GM21717 (cell line): ENCODE results near the gene KRTAP12-1.

Experiments used
- ATAC-seq: cut with Tn5 transposase; IDR thresholded peaks from one replicate; pipeline ENCODE4 v1.9.1; 2021; ENCODE audit warnings: mild to moderate bottlenecking, moderate library complexity; ENCODE audit not compliant: unreplicated experiment

Gene KRTAP12-1

GRCh38 chr21:44681861-44682579 is at the start of gene KRTAP12-1:
KRTAP12-1 (minus strand) TSS chr21:44682163; CDS start chr21:44682123, 40 bp downstream.
- ATAC-seq: no peak

GRCh38 chr21:44730951-44731579 is 49.1 kb upstream of the KRTAP12-1 start:
- ATAC-seq: no peak

DNA sequence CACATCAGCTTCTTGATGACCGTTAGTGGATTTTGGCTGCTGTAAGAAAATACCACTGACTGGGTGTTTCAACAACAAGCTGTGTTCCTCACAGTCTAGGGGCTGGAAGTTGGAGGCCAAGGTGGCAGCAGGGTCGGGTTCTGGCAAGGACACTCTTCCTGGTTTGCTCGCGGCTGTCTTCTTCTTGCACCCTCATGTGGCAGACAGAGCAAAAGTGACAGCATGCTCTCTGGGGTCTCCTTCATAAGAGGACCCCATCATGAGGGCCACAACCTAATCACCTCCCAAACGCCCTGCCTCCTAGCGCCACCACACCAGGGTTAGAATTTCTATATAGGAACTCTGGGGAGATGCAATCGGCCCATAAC is 48.0 kb upstream of the KRTAP12-1 start:
- ATAC-seq: no peak

GRCh38 chr21:44729336-44730027 is 47.5 kb upstream of the KRTAP12-1 start:
- no peak for ATAC-seq

DNA sequence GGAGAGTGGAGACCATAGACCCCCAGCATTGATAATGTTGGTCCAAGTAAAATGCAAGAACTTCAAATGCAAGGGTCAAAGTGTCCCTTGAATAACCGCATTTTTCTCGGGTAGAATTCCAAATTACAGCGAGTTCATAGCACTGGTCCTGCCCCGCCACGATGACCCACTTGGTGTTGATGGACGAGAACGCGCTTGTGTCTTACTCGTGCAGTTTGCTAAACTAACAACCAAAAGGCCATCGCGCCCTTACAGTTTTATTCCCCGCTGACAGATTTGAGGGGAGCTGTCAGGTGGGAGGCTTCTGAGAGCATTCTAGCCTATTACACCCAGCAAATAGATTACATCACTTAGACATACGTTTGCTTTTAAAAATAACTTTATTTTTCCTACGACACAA is 46.8 kb upstream of the KRTAP12-1 start:
- ATAC-seq: no peak

DNA sequence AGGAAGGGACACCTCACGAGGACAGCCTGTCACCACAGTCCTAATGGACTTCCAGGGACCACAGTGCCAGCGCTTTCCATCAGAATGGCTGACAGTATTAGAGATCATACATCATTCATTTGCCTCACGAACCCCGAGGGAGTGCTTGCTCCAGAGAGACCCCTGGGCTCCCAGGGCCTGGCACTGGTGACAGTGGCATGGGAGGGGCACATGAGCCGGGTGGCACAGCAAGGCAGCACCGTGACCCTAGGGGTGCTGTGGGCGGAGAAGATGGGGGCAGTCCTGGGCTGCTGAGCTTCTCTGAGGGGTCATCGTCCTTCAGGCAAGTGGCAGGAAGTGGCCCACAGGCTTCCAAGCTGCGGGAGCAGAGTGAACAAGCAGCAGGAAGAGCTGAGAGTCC is 45.8 kb upstream of the KRTAP12-1 start:
- ATAC-seq: no peak

DNA sequence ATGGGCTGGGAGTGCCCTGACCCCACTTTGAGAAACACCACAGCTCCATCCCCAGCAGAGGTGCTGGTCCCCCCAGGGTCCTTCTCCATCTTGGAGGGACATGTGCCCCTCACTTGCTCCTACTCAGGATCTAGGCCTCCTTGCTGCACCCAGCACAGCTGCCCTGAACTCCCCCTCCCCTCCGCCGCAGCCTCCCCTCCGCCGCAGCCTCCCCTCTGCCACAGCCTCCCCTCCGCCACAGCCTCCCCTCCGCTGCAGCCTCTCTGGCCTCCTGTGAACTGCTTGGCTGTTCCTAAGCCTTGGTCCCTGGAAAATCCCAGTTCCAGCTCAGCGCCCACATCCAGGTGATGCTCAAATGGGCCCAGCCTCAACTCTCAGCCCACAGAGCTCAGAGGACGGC is 45.4 kb upstream of the KRTAP12-1 start:
- no peak for ATAC-seq

GRCh38 chr21:44726826-44727225 is 44.9 kb upstream of the KRTAP12-1 start:
- ATAC-seq: no peak

DNA sequence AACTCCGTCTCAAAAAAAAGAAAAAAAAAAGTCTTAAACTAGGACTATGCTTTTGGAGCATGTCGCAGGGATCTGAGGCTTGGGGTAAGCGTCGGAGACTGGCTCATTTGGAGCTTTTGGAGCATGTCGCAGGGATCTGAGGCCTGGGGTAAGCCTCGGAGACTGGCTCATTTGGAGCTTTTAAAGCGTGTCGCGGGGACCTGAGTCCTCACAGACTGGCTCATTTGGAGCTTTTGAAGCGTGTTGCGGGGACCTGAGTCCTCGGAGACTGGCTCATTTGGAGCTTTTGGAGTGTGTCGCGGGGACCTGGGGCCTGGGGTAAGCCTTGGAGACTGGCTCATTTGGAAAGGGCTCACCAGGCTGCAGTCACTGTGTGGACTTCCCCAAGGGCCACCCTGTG is 43.0 kb upstream of the KRTAP12-1 start:
- no peak for ATAC-seq

DNA sequence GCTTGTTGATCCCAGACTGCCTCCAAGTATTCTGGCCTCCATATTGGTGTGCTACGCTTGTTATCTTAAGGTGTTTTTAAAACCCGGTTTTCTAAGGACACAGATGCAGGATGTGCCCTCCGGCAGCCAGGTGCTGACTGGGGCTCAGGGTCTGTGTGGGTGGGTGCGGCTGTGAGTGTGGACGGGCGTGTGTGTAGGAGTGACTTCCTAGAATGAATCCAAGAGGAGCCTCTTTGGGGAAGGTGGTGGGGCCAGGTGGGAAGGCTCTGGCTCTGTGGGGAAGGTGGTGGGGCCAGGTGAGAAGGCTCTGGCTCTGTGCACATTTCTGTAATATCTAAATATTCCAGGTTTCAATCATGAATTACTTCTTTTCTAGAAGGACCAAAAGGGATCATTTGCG is 42.2 kb upstream of the KRTAP12-1 start:
- no peak for ATAC-seq

- ATAC-seq: no peak
Observed at GRCh38 chr21:44723177-44724131, 41.5 kb upstream of the KRTAP12-1 start.

- ATAC-seq: no peak
Observed at GRCh38 chr21:44722731-44723130, 40.8 kb upstream of the KRTAP12-1 start.

GRCh38 chr21:44720170-44720569 is 38.2 kb upstream of the KRTAP12-1 start:
- ATAC-seq: no peak

DNA sequence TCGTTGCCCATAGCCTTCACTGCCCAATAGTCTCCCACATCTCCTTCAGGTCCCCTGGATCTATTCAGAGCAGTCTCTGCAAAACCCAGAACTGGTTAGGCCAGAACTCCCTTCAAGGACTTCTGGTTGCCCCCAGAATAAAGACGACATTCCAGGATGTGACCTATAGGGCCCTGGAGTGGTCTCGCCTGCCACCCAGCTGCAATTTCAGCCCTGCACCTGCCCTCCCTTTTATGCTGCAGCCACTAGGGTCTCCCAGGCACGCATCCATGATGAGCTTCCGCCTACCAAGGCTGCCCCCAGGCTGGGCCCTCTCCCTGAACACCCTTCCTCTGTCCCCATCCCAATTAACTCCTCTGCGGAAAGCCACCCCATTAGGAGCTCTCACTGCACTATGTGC is 36.6 kb upstream of the KRTAP12-1 start:
- no peak for ATAC-seq

DNA sequence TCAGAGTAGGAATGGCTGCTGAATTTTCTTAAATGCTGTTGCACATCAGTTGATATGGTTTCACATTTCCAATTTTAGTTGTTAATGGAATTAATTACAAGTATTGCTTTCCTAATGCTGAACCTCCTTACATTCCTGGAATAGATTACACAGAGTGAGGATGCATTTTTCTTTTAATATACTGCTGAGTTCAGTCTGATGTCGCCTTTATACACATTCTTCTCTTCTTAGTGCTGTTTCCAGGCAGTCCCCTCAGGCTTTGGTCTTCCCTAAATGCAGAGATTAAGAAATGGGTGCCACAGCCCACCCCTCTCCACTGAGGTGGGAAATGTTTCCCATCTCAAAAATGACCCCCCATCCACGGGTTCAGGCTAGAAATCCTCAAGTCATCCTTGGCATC is 36.1 kb upstream of the KRTAP12-1 start:
- ATAC-seq: no peak

GRCh38 chr21:44716984-44717383 is 35.0 kb upstream of the KRTAP12-1 start:
- no peak for ATAC-seq

DNA sequence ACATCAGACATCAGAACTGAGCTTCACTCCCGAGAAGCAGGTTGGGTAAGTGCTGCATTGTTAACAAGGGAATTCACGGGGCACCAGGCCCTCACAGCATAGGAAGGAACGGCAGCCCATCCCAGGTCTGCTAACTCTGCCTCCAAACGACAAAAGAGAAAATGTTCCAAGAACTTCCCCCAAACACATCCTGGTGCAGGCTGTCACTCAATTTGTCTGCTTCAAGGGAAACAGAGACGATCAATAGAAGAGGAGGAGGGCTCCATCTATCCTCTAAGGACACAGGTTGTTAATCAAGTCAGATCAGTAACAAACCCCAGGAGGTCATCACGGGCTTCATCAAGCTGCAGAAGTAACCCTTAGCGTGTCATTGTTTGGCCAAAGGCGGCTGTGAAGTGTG is 32.9 kb upstream of the KRTAP12-1 start:
- no peak for ATAC-seq

GRCh38 chr21:44713846-44714245 is 31.9 kb upstream of the KRTAP12-1 start:
- no peak for ATAC-seq

- no peak for ATAC-seq
Observed at GRCh38 chr21:44713130-44713529, 31.2 kb upstream of the KRTAP12-1 start.

DNA sequence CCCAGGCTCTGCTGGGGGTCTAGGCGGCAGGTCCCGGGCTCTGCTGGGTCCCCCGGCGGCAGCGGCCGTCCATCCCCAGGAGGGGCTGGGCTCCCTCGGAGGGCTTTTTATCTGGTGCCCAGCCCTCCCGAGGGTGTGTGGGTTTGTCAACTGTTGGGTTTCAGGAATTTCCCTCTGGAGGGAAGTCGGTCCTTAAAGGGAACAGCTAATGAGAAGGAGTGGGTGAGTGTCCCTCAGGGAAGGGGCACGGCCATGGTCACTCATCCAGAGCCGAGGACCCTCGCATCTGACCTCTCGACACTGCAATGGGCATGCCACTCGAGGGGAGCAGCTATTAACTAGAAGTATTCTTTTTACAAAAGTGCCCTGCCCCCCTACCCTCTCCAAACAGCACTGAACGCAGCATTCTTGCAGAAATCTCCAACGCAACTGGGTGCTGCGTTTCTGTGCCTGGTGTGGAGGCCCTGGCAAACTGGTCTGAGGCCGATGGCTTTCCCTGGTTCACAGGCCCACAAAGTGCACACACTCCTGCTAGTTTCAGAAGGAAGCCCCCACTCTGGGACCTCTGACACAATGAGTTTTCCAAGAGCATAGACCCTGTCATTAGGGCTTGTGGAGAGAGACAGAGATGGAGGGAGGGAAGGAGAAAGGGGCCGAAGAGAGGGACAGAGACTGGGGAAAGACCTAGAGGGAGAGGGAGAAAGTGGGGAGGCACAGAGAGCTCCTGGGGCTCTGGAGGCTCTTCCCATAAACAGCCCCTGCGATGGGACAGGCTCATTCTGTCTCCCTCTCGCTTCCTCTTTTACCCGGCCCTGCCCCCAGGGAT is 30.5 kb upstream of the KRTAP12-1 start:
- no peak for ATAC-seq
